Lower lobe of right lung (tissue), 2 donors: ENCODE measurements around the gene IQCM. TPM values are rescaled to one million over a fixed set of nuclear protein-coding genes. Genes with fewer than 3 reads are reported as not detected.

ENCODE experiments used
- ATAC-seq, 2 donors: fragments of 200-7000 bp; cut with Tn5 transposase; one replicate each; pipeline ENCODE4 v1.9.1; 2020 to 2022; ENCODE audit warnings: mild to moderate bottlenecking in 2 of 2, moderate library complexity in 2 of 2
- DNase-seq: peaks from one replicate; pipeline ENCODE4 v3.0.0-alpha.2; 2020
- H3K27ac ChIP-seq: fragments of 200-600 bp; one replicate; pipeline ENCODE4 v1.8.0; 2022
- H3K27me3 ChIP-seq: fragments of 200-600 bp; one replicate; pipeline ENCODE4 v1.8.0; 2022; ENCODE audit warnings: low read depth
- H3K36me3 ChIP-seq: fragments of 200-600 bp; one replicate; pipeline ENCODE4 v1.8.0; 2022; ENCODE audit warnings: mild to moderate bottlenecking
- H3K4me1 ChIP-seq: fragments of 200-600 bp; one replicate; pipeline ENCODE4 v1.8.0; 2022
- H3K4me3 ChIP-seq: fragments of 200-600 bp; one replicate; pipeline ENCODE4 v1.8.0; 2022; ENCODE audit warnings: mild to moderate bottlenecking
- H3K9me3 ChIP-seq: fragments of 200-600 bp; one replicate; pipeline ENCODE4 v1.8.0; 2022
- intact Hi-C: fragments of 100-400 bp; cut with DNase I; formaldehyde crosslinking; loops from one replicate; pipeline ENCODE4 v1.11.0; 2022
- total RNA-seq: library from RNA; stranded (reverse); fragmentation: NEBNext Ultra II Directional; extraction: Animal tissue kit (Norgen Biotek cat#: 25700); gene quantifications from one replicate; pipeline ENCODE4 v1.2.1, GENCODE V29; 2021
- TF ChIP-seq, protein P1 (sequence below): fragments of 200-600 bp; IDR thresholded peaks from one replicate; pipeline ENCODE4 v1.8.0; 2022; ENCODE audit warnings: antibody characterized with exemption, mild to moderate bottlenecking
- donor health status: DM: no; HTN: yes; CAD: no; lungs with severe emphysema.

The IQCM gene
- total RNA-seq, 1 donor from 2014 or later, result not detected

DNA sequence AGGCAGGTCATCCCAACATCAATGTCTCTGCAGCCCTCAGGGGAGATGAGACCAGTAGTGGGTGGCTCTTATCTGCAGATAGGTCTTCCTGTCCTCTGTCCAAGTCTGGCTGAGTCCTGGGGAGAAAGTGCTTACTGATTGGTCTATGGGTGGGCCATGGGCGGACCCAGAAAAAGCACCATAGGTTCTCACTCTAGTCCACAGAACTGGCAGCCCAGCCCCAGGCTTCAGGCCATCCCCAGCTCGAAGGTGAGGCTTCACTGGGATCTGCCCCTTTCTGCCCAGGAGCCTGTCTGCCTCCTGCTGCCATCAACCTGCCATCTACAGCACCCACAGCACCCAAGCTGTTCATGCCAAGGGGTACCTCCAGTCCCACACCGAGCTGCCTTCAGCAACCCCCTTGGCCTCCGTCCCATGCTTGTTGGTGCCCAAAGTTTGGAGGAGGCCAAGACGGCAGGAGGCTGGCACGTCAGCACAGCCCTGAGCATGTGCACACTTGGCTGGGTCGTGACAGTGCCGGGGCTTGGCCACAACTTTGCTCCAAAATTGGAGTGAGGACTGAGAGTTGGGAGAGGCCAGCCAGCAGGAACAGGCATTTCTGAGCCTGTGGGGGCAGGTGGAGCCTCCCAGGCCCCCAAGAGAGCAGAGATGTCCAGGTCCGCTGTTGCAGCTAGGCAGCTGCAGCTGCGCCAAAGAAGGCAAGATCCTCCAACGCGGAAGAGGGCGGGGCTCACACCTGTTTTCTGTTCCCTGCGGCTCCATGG is 99.6 kb downstream of the IQCM start:
- H3K36me3 ChIP-seq, result no peaks in the 10 kb centered on the region
- no peaks in the 10 kb centered on the region for H3K4me1 ChIP-seq
- ATAC-seq (no peak), DNase-seq (no peak)
- no peak overlapping the region for H3K4me3 ChIP-seq
- TF ChIP-seq, protein P1, sequence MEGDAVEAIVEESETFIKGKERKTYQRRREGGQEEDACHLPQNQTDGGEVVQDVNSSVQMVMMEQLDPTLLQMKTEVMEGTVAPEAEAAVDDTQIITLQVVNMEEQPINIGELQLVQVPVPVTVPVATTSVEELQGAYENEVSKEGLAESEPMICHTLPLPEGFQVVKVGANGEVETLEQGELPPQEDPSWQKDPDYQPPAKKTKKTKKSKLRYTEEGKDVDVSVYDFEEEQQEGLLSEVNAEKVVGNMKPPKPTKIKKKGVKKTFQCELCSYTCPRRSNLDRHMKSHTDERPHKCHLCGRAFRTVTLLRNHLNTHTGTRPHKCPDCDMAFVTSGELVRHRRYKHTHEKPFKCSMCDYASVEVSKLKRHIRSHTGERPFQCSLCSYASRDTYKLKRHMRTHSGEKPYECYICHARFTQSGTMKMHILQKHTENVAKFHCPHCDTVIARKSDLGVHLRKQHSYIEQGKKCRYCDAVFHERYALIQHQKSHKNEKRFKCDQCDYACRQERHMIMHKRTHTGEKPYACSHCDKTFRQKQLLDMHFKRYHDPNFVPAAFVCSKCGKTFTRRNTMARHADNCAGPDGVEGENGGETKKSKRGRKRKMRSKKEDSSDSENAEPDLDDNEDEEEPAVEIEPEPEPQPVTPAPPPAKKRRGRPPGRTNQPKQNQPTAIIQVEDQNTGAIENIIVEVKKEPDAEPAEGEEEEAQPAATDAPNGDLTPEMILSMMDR, result no peak
- H3K27me3 ChIP-seq, result no peaks in the 10 kb centered on the region
- H3K27ac ChIP-seq, result no peak overlapping the region
- H3K9me3 ChIP-seq, result no peaks in the 10 kb centered on the region
- intact Hi-C loops, result no loop called here

DNA sequence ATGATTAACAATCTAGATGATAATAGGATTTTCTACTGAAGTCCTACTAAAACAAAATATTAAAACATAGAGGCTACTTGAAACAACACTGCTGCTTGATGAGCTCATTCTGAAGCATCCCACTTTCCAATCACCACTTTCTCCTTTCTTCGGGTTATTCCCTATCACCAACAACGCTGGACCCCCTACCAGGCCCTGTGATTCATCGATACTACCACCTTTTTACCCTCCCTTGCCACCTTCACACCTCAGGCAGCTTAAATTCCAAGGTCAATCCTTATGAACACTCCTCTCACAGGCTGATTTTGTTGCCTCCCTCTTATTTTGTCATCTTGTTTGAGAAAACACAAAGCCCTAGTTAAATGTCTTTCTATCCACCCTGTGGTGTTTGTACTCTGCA is 102.6 kb downstream of the IQCM start:
- Histone ChIP-seq H3K4me3 (no peak overlapping the region), H3K9me3 (no peaks in the 10 kb centered on the region), H3K27ac (no peak overlapping the region), H3K4me1 (no peaks in the 10 kb centered on the region), H3K27me3 (no peaks in the 10 kb centered on the region), H3K36me3 (no peaks in the 10 kb centered on the region)
- intact Hi-C loops, result no loop called here
- ATAC-seq (no peak), DNase-seq (no peak)
- TF ChIP-seq, protein P1, result no peak

DNA sequence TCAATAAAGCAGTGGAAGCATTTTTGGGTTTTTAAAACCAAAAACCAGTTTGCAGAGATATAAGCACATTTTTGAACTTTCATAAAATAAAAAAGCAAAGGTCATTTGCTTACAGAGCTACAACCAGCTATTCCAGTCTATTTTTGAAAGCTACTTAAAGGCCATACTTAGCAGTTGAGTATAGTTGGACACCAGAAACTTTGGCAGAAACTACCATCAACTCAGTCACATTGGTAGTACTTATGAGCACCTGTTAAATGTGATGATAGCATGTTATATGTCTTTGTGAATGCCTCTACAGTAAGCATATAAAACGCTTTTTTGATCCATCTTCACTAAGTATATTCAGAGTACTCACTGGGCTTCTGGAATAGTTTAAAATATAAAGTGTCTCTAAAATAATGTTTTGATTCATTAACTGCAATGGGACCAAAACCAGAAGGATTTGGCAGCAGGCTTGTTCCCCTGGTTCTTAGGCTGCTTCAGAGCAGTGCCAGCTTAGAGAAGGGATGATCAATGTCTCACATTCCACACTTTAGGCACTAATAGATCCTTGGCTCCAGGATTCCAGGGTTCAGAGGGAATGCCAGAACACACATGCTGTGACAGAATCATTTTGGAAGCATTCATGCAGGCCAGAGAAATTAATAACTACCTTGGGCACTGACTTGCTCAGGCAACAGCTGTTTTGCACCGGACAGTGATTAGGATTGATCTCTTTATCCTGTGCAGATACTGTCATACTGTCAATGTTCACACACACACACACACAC is 103.9 kb downstream of the IQCM start:
- no peak for DNase-seq
- H3K9me3 ChIP-seq, result no peaks in the 10 kb centered on the region
- no peaks in the 10 kb centered on the region for H3K4me1 ChIP-seq
- TF ChIP-seq, protein P1, result no peak
- ATAC-seq, result no peak
- H3K27ac ChIP-seq, result no peak overlapping the region
- intact Hi-C loops, result no loop called here
- H3K4me3 ChIP-seq, result no peak overlapping the region
- H3K27me3 ChIP-seq, result no peaks in the 10 kb centered on the region
- H3K36me3 ChIP-seq, result no peaks in the 10 kb centered on the region

DNA sequence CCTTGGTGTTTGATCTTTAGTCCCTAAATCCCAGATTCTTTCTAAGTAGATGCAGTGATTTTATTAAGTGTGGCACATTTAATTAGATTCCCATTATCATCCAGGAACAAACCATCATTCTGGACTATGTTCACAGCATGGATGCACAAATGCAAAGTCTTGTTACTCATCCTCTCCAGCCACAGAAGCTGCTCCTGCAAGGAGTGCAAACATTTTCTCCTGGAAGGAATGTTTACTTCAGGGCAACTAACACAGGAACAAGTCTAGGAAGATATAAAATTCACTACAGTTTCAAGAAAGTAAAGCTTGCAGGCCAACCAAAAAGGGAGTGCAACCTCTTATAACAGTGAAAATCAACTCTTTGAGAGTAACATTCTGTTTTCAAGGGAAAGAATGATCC is 106.0 kb downstream of the IQCM start:
- no peak for DNase-seq

DNA sequence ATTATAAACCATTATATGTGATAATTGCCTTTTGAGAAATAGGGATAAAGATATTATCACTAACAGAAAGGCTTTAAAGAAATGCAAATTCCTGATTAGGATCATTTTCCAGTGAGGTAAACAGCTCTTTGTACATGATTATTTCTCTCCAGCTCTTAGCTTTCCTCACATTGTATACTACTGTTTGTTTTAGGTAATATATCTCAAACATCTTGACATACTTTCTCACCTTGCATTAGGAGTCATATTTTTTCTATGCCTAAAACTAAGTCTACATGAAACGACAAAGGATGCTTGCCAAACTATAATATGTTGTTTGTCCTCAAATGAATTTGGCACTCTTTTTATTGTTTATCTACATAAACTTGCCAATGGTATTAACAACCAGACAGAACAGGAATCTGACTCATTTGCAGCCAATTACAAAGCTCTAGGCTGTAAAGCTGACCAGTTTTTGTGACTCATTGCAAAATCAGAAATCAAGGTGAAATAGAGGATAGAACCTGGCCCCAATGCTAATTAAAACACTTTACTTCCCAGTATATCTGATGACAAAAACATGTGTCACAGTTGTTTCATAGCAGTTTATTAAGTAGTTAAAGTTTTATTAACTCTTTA is 107.0 kb downstream of the IQCM start:
- ATAC-seq (no peak), DNase-seq (no peak)
- Histone ChIP-seq H3K4me3 (no peak overlapping the region), H3K9me3 (no peaks in the 10 kb centered on the region), H3K27me3 (no peaks in the 10 kb centered on the region), H3K27ac (no peak overlapping the region), H3K4me1 (no peaks in the 10 kb centered on the region), H3K36me3 (no peaks in the 10 kb centered on the region)
- TF ChIP-seq, protein P1, result no peak
- intact Hi-C loops, result no loop called here

More for the DNA sequence above, 106.0 kb downstream of the IQCM start:
- TF ChIP-seq, protein P1, result no peak
- no peaks in the 10 kb centered on the region for H3K36me3 ChIP-seq
- no peak overlapping the region for H3K4me3 ChIP-seq
- no peaks in the 10 kb centered on the region for H3K4me1 ChIP-seq
- intact Hi-C loops, result no loop called here
- H3K27ac ChIP-seq, result no peak overlapping the region
- no peak for ATAC-seq
- H3K27me3 ChIP-seq, result no peaks in the 10 kb centered on the region
- no peaks in the 10 kb centered on the region for H3K9me3 ChIP-seq
